Upper lobe of right lung (tissue), 1 donor: Measurements from ENCODE around the gene TMEM100. TPM values are rescaled to one million over a fixed set of nuclear protein-coding genes. Genes with fewer than 3 reads are reported as not detected.

Source experiments
- ATAC-seq: fragments of 200-7000 bp; cut with Tn5 transposase; one replicate; pipeline ENCODE4 v1.9.1; 2020; ENCODE audit warnings: mild to moderate bottlenecking, moderate library complexity
- DNase-seq: peaks from one replicate; pipeline ENCODE4 v3.0.0-alpha.2; 2020
- H3K27ac ChIP-seq: fragments of 200-600 bp; one replicate; pipeline ENCODE4 v1.8.0; 2022
- H3K27me3 ChIP-seq: fragments of 200-600 bp; one replicate; pipeline ENCODE4 v1.8.0; 2022; ENCODE audit warnings: mild to moderate bottlenecking
- H3K36me3 ChIP-seq: fragments of 200-600 bp; one replicate; pipeline ENCODE4 v1.8.0; 2022
- H3K4me1 ChIP-seq: fragments of 200-600 bp; one replicate; pipeline ENCODE4 v1.8.0; 2022
- H3K4me3 ChIP-seq: fragments of 200-600 bp; one replicate; pipeline ENCODE4 v1.8.0; 2022; ENCODE audit warnings: mild to moderate bottlenecking
- H3K9me3 ChIP-seq: fragments of 200-600 bp; one replicate; pipeline ENCODE4 v1.8.0; 2022
- CTCF ChIP-seq: fragments of 200-600 bp; IDR thresholded peaks from one replicate; pipeline ENCODE4 v1.8.0; 2022; ENCODE audit warnings: antibody characterized with exemption
- intact Hi-C: fragments of 100-400 bp; cut with DNase I; formaldehyde crosslinking; loops from one replicate; pipeline ENCODE4 v1.11.0; 2022
- total RNA-seq: library from RNA; stranded (reverse); fragmentation: NEBNext Ultra II Directional; extraction: Animal tissue kit (Norgen Biotek cat#: 25700); gene quantifications from one replicate; pipeline ENCODE4 v1.2.1, GENCODE V29; 2021
- donor health status: DM: no; HTN: yes; CAD: no; lungs with severe emphysema.

The TMEM100 gene
- total RNA-seq, 1 donor from 2014 or later, result 279 TPM

GRCh38 chr17:55688057-55688456, 34.6 kb downstream of the TMEM100 start:
- intact Hi-C loops, result no loop called here
- Histone ChIP-seq H3K9me3 (no peaks in the 10 kb centered on the region), H3K36me3 (no peaks in the 10 kb centered on the region), H3K4me1 (peaks cover 4% of the 10 kb centered on the region), H3K27me3 (no peaks in the 10 kb centered on the region), H3K27ac (no peak overlapping the region), H3K4me3 (no peak overlapping the region)
- no peak for ATAC-seq
- no peak for DNase-seq
- no peak for TF ChIP-seq CTCF

- H3K9me3 ChIP-seq, result no peaks in the 10 kb centered on the region
- DNase-seq (no peak), ATAC-seq (no peak)
- TF ChIP-seq CTCF, result no peak
- no peaks in the 10 kb centered on the region for H3K4me1 ChIP-seq
- no peak overlapping the region for H3K4me3 ChIP-seq
- no peaks in the 10 kb centered on the region for H3K27me3 ChIP-seq
- H3K27ac ChIP-seq, result no peak overlapping the region
- intact Hi-C loops, result no loop called here
- no peaks in the 10 kb centered on the region for H3K36me3 ChIP-seq
Measured at GRCh38 chr17:55687037-55687436, 35.6 kb downstream of the TMEM100 start.

- H3K27me3 ChIP-seq, result no peaks in the 10 kb centered on the region
- H3K9me3 ChIP-seq, result no peaks in the 10 kb centered on the region
- DNase-seq (no peak), ATAC-seq (no peak)
- intact Hi-C loops, result no loop called here
- no peaks in the 10 kb centered on the region for H3K36me3 ChIP-seq
- no peaks in the 10 kb centered on the region for H3K4me1 ChIP-seq
- TF ChIP-seq CTCF, result no peak
- H3K27ac ChIP-seq, result no peak overlapping the region
- H3K4me3 ChIP-seq, result no peak overlapping the region
Measured at GRCh38 chr17:55683550-55684315, 38.9 kb downstream of the TMEM100 start.

- intact Hi-C loops, result no loop called here
- no peak for TF ChIP-seq CTCF
- no peaks in the 10 kb centered on the region for H3K4me1 ChIP-seq
- no peak overlapping the region for H3K4me3 ChIP-seq
- no peaks in the 10 kb centered on the region for H3K9me3 ChIP-seq
- ATAC-seq, result no peak
- H3K27me3 ChIP-seq, result no peaks in the 10 kb centered on the region
- no peaks in the 10 kb centered on the region for H3K36me3 ChIP-seq
- DNase-seq, result no peak
- H3K27ac ChIP-seq, result no peak overlapping the region
Measured at GRCh38 chr17:55681342-55681700, 41.3 kb downstream of the TMEM100 start.

- TF ChIP-seq CTCF, result no peak
- Histone ChIP-seq H3K27me3 (no peaks in the 10 kb centered on the region), H3K4me3 (no peak overlapping the region), H3K4me1 (no peaks in the 10 kb centered on the region), H3K36me3 (no peaks in the 10 kb centered on the region), H3K27ac (no peak overlapping the region), H3K9me3 (no peaks in the 10 kb centered on the region)
- no peak for ATAC-seq
- DNase-seq, result no peak
- intact Hi-C loops, result no loop called here
Measured at GRCh38 chr17:55680686-55681341, 41.9 kb downstream of the TMEM100 start.
